H1 (cell line): ENCODE measurements around the gene LDLRAD3. TPM values are rescaled to one million over a fixed set of nuclear protein-coding genes. Genes with fewer than 3 reads are reported as not detected.

Source experiments
- CTCF ChIA-PET: fragments of 300-600 bp; sonication (Branson Sonifier 250); formaldehyde crosslinking; loops from one replicate; lab custom pipeline; 2021; ENCODE audit not compliant: partially characterized antibody; lab: Charles Lee
- POLR2A ChIA-PET: fragments of 300-600 bp; sonication (Branson Sonifier 250); formaldehyde crosslinking; loops from one replicate; lab custom pipeline; 2021; ENCODE audit warnings: inconsistent platforms; ENCODE audit not compliant: partially characterized antibody; lab: Charles Lee
- DNase-seq, 2 experiments: peaks; one replicate each; pipeline versions ENCODE4 v3.0.0 to v3.0.0-alpha.2; 2010 to 2022; ENCODE audit warnings: low spot score in 2 of 2, low read depth in 1 of 2, mixed read lengths in 1 of 2
- FAIRE-seq: peaks from 2 replicates; lab custom pipeline; 2011; peaks lifted over from hg19 to GRCh38; lab: Jason Lieb, UNC
- H2AFZ ChIP-seq: 2 replicates; pipeline ENCODE4 v1.8.1; 2012; ENCODE audit warnings: low read length, inconsistent platforms
- H2AK5ac ChIP-seq: 2 replicates; pipeline ENCODE4 v1.6.1; 2013; ENCODE audit warnings: low read depth, low read length
- H2BK120ac ChIP-seq: replicated peaks from 2 replicates; pipeline ENCODE3; 2013; ENCODE audit warnings: low read depth, low read length, inconsistent platforms
- H2BK12ac ChIP-seq: 2 replicates; pipeline ENCODE4 v1.6.1; 2013; ENCODE audit warnings: low read depth, low read length
- H2BK15ac ChIP-seq: 2 replicates; pipeline ENCODE4 v1.6.1; 2013; ENCODE audit warnings: low read length
- H2BK20ac ChIP-seq: 2 replicates; pipeline ENCODE4 v1.6.1; 2013; ENCODE audit warnings: low read length
- H2BK5ac ChIP-seq: 2 replicates; pipeline ENCODE4 v1.6.1; 2013; ENCODE audit warnings: low read depth, low read length
- H3K14ac ChIP-seq: 2 replicates; pipeline ENCODE4 v1.6.1; 2013; ENCODE audit warnings: inconsistent platforms; ENCODE audit not compliant: insufficient read length
- H3K18ac ChIP-seq: 2 replicates; pipeline ENCODE4 v1.6.1; 2013; ENCODE audit warnings: low read length; ENCODE audit errors: extremely low read depth
- H3K23ac ChIP-seq: 2 replicates; pipeline ENCODE4 v1.6.1; 2013; ENCODE audit warnings: inconsistent platforms; ENCODE audit not compliant: insufficient read length
- H3K23me2 ChIP-seq: 2 replicates; pipeline ENCODE4 v1.6.1; 2013; ENCODE audit warnings: low read depth, low read length
- H3K27ac ChIP-seq: 2 replicates; pipeline ENCODE4 v1.6.1; 2011; ENCODE audit warnings: low read depth, low read length, inconsistent platforms
- H3K27me3 ChIP-seq, 4 experiments: replicated peaks in 1 of 4; 1 replicate in 1 of 4; 2 replicates in 3 of 4; pipeline versions ENCODE4 v1.6.1 to v1.8.1; 2011 to 2013; ENCODE audit warnings: low read length in 3 of 4, mild to moderate bottlenecking in 3 of 4, inconsistent platforms in 2 of 4, mixed read lengths in 2 of 4, moderate library complexity in 1 of 4; ENCODE audit not compliant: control insufficient read depth in 3 of 4, insufficient read depth in 3 of 4; ENCODE audit errors: extremely low read depth in 1 of 4
- H3K36me3 ChIP-seq, 4 experiments: 2 replicates each; pipeline versions ENCODE4 v1.6.1 to v1.8.1; 2011 to 2013; ENCODE audit warnings: mild to moderate bottlenecking in 4 of 4, low read length in 3 of 4, moderate library complexity in 2 of 4, control low read depth in 1 of 4, inconsistent platforms in 1 of 4; ENCODE audit not compliant: insufficient read depth in 4 of 4, control insufficient read depth in 2 of 4
- H3K4ac ChIP-seq: replicated peaks from 2 replicates; pipeline ENCODE3; 2013; ENCODE audit warnings: low read length, low read depth, mixed read lengths, inconsistent platforms; ENCODE audit not compliant: insufficient read length
- H3K4me1 ChIP-seq, 4 experiments: replicated peaks in 1 of 4; 1 replicate in 1 of 4; 2 replicates in 3 of 4; pipeline versions ENCODE4 v1.6.1 to v1.8.1; 2011 to 2013; ENCODE audit warnings: low read length in 3 of 4, inconsistent platforms in 2 of 4, mixed read lengths in 1 of 4; ENCODE audit not compliant: insufficient read depth in 4 of 4, control insufficient read depth in 3 of 4
- H3K4me2 ChIP-seq, 2 experiments: 2 replicates each; pipeline versions ENCODE4 v1.6.1 to v1.8.1; 2011 to 2013; ENCODE audit warnings: low read depth in 2 of 2, low read length in 2 of 2, control low read depth in 1 of 2, inconsistent platforms in 1 of 2, mild to moderate bottlenecking in 1 of 2; ENCODE audit not compliant: insufficient read depth in 1 of 2
- H3K4me3 ChIP-seq, 4 experiments: fragments of 200-600, 300-600 bp in 1 of 4; sonication (generic), shearing (Covaris generic), sonication (Bioruptor Twin) in 1 of 4; 2 replicates each; pipeline versions ENCODE4 v1.5.1 to v1.8.1; 2011 to 2016; ENCODE audit warnings: low read length in 4 of 4, low read depth in 3 of 4, control low read depth in 2 of 4, inconsistent platforms in 2 of 4, mild to moderate bottlenecking in 2 of 4, mixed read lengths in 1 of 4, moderate library complexity in 1 of 4; ENCODE audit not compliant: insufficient read depth in 2 of 4; ENCODE audit errors: extremely low read depth in 1 of 4
- H3K56ac ChIP-seq: replicated peaks from 2 replicates; pipeline ENCODE3; 2013; ENCODE audit warnings: low read depth, mild to moderate bottlenecking, mixed read lengths, low read length, inconsistent platforms; ENCODE audit not compliant: insufficient read length
- H3K79me1 ChIP-seq: 2 replicates; pipeline ENCODE4 v1.6.1; 2013; ENCODE audit warnings: low read depth, low read length, control low read depth
- H3K79me2 ChIP-seq, 2 experiments: 2 replicates each; pipeline versions ENCODE4 v1.6.1 to v1.8.1; 2012 to 2013; ENCODE audit warnings: low read length in 2 of 2, mild to moderate bottlenecking in 2 of 2, inconsistent platforms in 1 of 2; ENCODE audit not compliant: insufficient read depth in 2 of 2, control insufficient read depth in 1 of 2
- H3K9ac ChIP-seq, 4 experiments: replicated peaks in 1 of 4; 1 replicate in 1 of 4; 2 replicates in 3 of 4; pipeline versions ENCODE4 v1.6.1 to v1.8.1; 2011 to 2013; ENCODE audit warnings: low read depth in 3 of 4, low read length in 3 of 4, control low read depth in 2 of 4, mild to moderate bottlenecking in 2 of 4, moderate library complexity in 2 of 4, inconsistent platforms in 1 of 4; ENCODE audit errors: extremely low read depth in 1 of 4
- H3K9me3 ChIP-seq, 2 experiments: 2 replicates each; pipeline versions ENCODE4 v1.6.1 to v1.8.1; 2012 to 2013; ENCODE audit warnings: mild to moderate bottlenecking in 2 of 2, moderate library complexity in 2 of 2, control low read depth in 1 of 2, inconsistent platforms in 1 of 2, low read depth in 1 of 2, low read length in 1 of 2, mixed read lengths in 1 of 2; ENCODE audit not compliant: insufficient read depth in 2 of 2
- H4K20me1 ChIP-seq, 2 experiments: replicated peaks in 1 of 2; 2 replicates each; pipeline versions ENCODE3 to v1.8.1; 2011 to 2013; ENCODE audit warnings: inconsistent platforms in 2 of 2, low read length in 2 of 2, mild to moderate bottlenecking in 1 of 2; ENCODE audit not compliant: insufficient read depth in 2 of 2, control insufficient read depth in 1 of 2
- H4K5ac ChIP-seq: 2 replicates; pipeline ENCODE4 v1.6.1; 2013; ENCODE audit warnings: low read length, low read depth, mixed read lengths, inconsistent platforms; ENCODE audit not compliant: insufficient read length
- H4K8ac ChIP-seq: 2 replicates; pipeline ENCODE4 v1.8.0; 2013; ENCODE audit warnings: mild to moderate bottlenecking, moderate library complexity, low read length, inconsistent platforms; ENCODE audit not compliant: insufficient read depth; ENCODE audit errors: extremely low read depth
- H4K91ac ChIP-seq: replicated peaks from 2 replicates; pipeline ENCODE3; 2013; ENCODE audit warnings: low read length, mixed read lengths, inconsistent platforms; ENCODE audit not compliant: insufficient read length
- CHD2 ChIP-seq: IDR thresholded peaks from 2 replicates; pipeline ENCODE4 v1.6.1; 2012; ENCODE audit warnings: low read length, improper control_type of control experiment
- RFX5 ChIP-seq: IDR thresholded peaks from 2 replicates; pipeline ENCODE4 v1.6.1; 2011; ENCODE audit warnings: low read depth, low read length, improper control_type of control experiment, borderline replicate concordance
- SIN3A ChIP-seq, 2 experiments: IDR thresholded peaks in 1 of 2; conservative IDR thresholded peaks in 1 of 2; 2 replicates each; pipeline ENCODE4 v1.6.1; 2011 to 2012; ENCODE audit warnings: low read length in 2 of 2, improper control_type of control experiment in 1 of 2, low read depth in 1 of 2, mild to moderate bottlenecking in 1 of 2
- SP1 ChIP-seq: IDR thresholded peaks from 2 replicates; pipeline ENCODE4 v1.6.1; 2011; ENCODE audit warnings: low read depth, low read length
- TAF7 ChIP-seq: optimal IDR thresholded peaks from 2 replicates; pipeline ENCODE3; 2011; ENCODE audit warnings: low read depth, mild to moderate bottlenecking, inconsistent platforms, low read length, moderate library complexity, borderline replicate concordance
- TBP ChIP-seq: IDR thresholded peaks from 2 replicates; pipeline ENCODE4 v1.6.1; 2011; ENCODE audit warnings: low read depth, low read length, improper control_type of control experiment
- USF2 ChIP-seq: IDR thresholded peaks from 2 replicates; pipeline ENCODE4 v1.6.1; 2011; ENCODE audit warnings: low read length, improper control_type of control experiment
- WGBS, 2 experiments: shearing (Covaris generic) in 1 of 2; methylation state at CpG; one replicate each; pipeline versions ENCODE4 v1.1.6 to v1.1.7; 2013 to 2015; ENCODE audit warnings: low lambda C conversion rate in 2 of 2, mixed read lengths in 2 of 2, inconsistent platforms in 1 of 2, low coverage in 1 of 2, missing lambda C conversion rate in 1 of 2; ENCODE audit not compliant: insufficient replicate concordance in 2 of 2, insufficient coverage in 1 of 2, insufficient read length in 1 of 2; ENCODE audit errors: extremely low coverage in 1 of 2, missing lambda C conversion rate in 1 of 2; 5-methylcytosine and 5-hydroxymethylcytosine counted together
- polyA plus RNA-seq, 7 experiments: library from polyadenylated mRNA; depleted of rRNA in 3 of 7; stranded (reverse) in 5 of 7; unstranded in 2 of 7; fragments of >200 nt in 5 of 7; fragments of 200-250 nt in 2 of 7; gene quantifications; 1 replicate in 5 of 7; 2 replicates in 1 of 7; 4 replicates in 1 of 7; pipeline versions ENCODE4 v1.2.1 to v1.2.3, GENCODE V29; 2011 to 2013; ENCODE audit warnings: missing spikeins in 2 of 7, mixed read lengths in 2 of 7
- total RNA-seq: library from RNA; stranded (reverse); fragmentation: NEBNext Ultra II Directional; extraction: Animal tissue kit (Norgen Biotek cat#: 25700); gene quantifications from 2 replicates; pipeline ENCODE4 v1.2.1, GENCODE V29; 2021

LDLRAD3 gene
- total and polyA plus RNA-seq, 2 of the 8 experiments (the other 6 are each of a cell fraction or from before 2014, with no cell fraction given), result 18.6 to 22.8 TPM

- Histone ChIP-seq H3K4me2 (no peak overlapping the region), H3K79me1 (no peaks in the 10 kb centered on the region)
- FAIRE-seq, result no peak
These were observed 304.6 kb downstream of the LDLRAD3 start for GRCh38 chr11:36248436-36248835.

More at GRCh38 chr11:36248436-36248835, 304.6 kb downstream of the LDLRAD3 start:
- Histone ChIP-seq H3K23ac (no peak overlapping the region), H3K14ac (no peak overlapping the region), H3K9me3 (peaks cover 0 to 6% of the 10 kb centered on the region in 2 experiments; a peak in 1 of 4 replicates), H2BK120ac (no peak overlapping the region), H2BK15ac (no peak overlapping the region), H2AK5ac (no peak overlapping the region), H2BK12ac (no peak overlapping the region), H3K4ac (no peak overlapping the region), H3K56ac (no peak overlapping the region), H3K4me3 (no peak overlapping the region), H3K23me2 (no peaks in the 10 kb centered on the region)
- CTCF ChIA-PET, result interaction anchor here (0.6 to 4.1 kb wide), 10 partner anchors 9 to 644 kb away, joined by 3 to 25 read pairs (median 4); no protein-coding TSS in a partner anchor
- no peak for DNase-seq
- TF ChIP-seq TAF7, result no peak
- TF ChIP-seq USF2, result no peak
- TF ChIP-seq RFX5, result no peak
- TF ChIP-seq SIN3A (conservative IDR thresholded peaks at IDR 0.05 in 1 of 2, IDR thresholded peaks at IDR 0.05 in 1 of 2; ENCODE audit: low read depth in 1 of 2, low read length in 2 of 2), result no peak
- TF ChIP-seq CHD2, result no peak
- no peak for TF ChIP-seq TBP
- no peak for TF ChIP-seq SP1
- TF ChIP-seq, all 59 proteins: peak for 0
- no peaks in the 10 kb centered on the region for H3K36me3 ChIP-seq
- POLR2A ChIA-PET, result no interaction called here
- H3K4me1 ChIP-seq, result no peaks in the 10 kb centered on the region
- H3K27me3 ChIP-seq, result no peaks in the 10 kb centered on the region
- H4K8ac ChIP-seq, result no peak overlapping the region
- no peaks in the 10 kb centered on the region for H3K79me2 ChIP-seq
- no peak overlapping the region for H2BK20ac ChIP-seq
- no peak overlapping the region for H3K27ac ChIP-seq
- no peaks in the 10 kb centered on the region for H4K20me1 ChIP-seq
- H2AFZ ChIP-seq, result no peak overlapping the region
- 88% methylated on average over 4 of the region's 4 CpGs; no CpG with 5 or more reads in 1 of the 2 experiments for WGBS, 2 experiments
- H2BK5ac ChIP-seq, result no peak overlapping the region
- no peak overlapping the region for H3K9ac ChIP-seq
- H4K5ac ChIP-seq, result no peak overlapping the region
- H3K18ac ChIP-seq, result no peak overlapping the region
- no peak overlapping the region for H4K91ac ChIP-seq
